ENCODE measurements around the gene DELE1. TPM values are rescaled to one million over a fixed set of nuclear protein-coding genes. Genes with fewer than 3 reads are reported as not detected.

Gene DELE1
- total and polyA plus RNA-seq, 4 donors = 46.3 to 141 (median 69.2) TPM

- H3K4me3 ChIP-seq = no peak overlapping the region
- ATAC-seq (ENCODE audit: insufficient read depth, low FRiP score) = no peak
- no peaks in the 10 kb centered on the region for H3K4me1 ChIP-seq (ENCODE audit: control insufficient read depth in 5 of 5, insufficient read depth in 5 of 5, low read length in 5 of 5)
- TF ChIP-seq CTCF (IDR thresholded peaks at IDR 0.05; ENCODE audit: control extremely low read depth, extremely low read depth) = no peak
- no peaks in the 10 kb centered on the region for H3K36me3 ChIP-seq (ENCODE audit: control insufficient read depth in 4 of 4, insufficient read depth in 4 of 4, low read length in 4 of 4)
- WGBS, 2 donors = 86 to 94% methylated on average over 5 of the region's 5 CpGs
- no peak overlapping the region for H3K27ac ChIP-seq (ENCODE audit: low read depth in 1 of 2, low read length in 1 of 2)
- H3K27me3 ChIP-seq (ENCODE audit: control insufficient read depth in 3 of 3, insufficient read depth in 3 of 3, low read length in 2 of 3) = peaks cover 0 to 3% (median 2%) of the 10 kb centered on the region in 3 donors
- H3K9ac ChIP-seq (ENCODE audit: insufficient read depth in 1 of 2, low read length in 2 of 2) = no peak overlapping the region
- H3K9me3 ChIP-seq (ENCODE audit: control insufficient read depth in 4 of 4, insufficient read depth in 3 of 4, low read length in 3 of 4) = no peaks in the 10 kb centered on the region
- no peak for DNase-seq
Measured at GRCh38 chr5:141904551-141904950, 19.1 kb upstream of the DELE1 start.

GRCh38 chr5:141906517-141906916 lies 17.2 kb upstream of the DELE1 start:
- TF ChIP-seq CTCF (IDR thresholded peaks at IDR 0.05; ENCODE audit: control extremely low read depth, extremely low read depth) = no peak
- no peak overlapping the region for H3K9ac ChIP-seq (ENCODE audit: insufficient read depth in 1 of 2, low read length in 2 of 2)
- DNase-seq (no peak), ATAC-seq (ENCODE audit: insufficient read depth, low FRiP score) (no peak)
- H3K4me3 ChIP-seq = no peak overlapping the region
- H3K9me3 ChIP-seq (ENCODE audit: control insufficient read depth in 4 of 4, insufficient read depth in 3 of 4, low read length in 3 of 4) = no peaks in the 10 kb centered on the region
- H3K27me3 ChIP-seq (ENCODE audit: control insufficient read depth in 3 of 3, insufficient read depth in 3 of 3, low read length in 2 of 3) = peaks cover 0 to 6% (median 2%) of the 10 kb centered on the region in 3 donors
- H3K27ac ChIP-seq (ENCODE audit: low read depth in 1 of 2, low read length in 1 of 2) = no peak overlapping the region
- H3K4me1 ChIP-seq (ENCODE audit: control insufficient read depth in 5 of 5, insufficient read depth in 5 of 5, low read length in 5 of 5) = no peaks in the 10 kb centered on the region
- WGBS, 2 donors = 13 to 71% methylated on average over 1 of the region's 1 CpG
- H3K36me3 ChIP-seq (ENCODE audit: control insufficient read depth in 4 of 4, insufficient read depth in 4 of 4, low read length in 4 of 4) = no peaks in the 10 kb centered on the region

DNA sequence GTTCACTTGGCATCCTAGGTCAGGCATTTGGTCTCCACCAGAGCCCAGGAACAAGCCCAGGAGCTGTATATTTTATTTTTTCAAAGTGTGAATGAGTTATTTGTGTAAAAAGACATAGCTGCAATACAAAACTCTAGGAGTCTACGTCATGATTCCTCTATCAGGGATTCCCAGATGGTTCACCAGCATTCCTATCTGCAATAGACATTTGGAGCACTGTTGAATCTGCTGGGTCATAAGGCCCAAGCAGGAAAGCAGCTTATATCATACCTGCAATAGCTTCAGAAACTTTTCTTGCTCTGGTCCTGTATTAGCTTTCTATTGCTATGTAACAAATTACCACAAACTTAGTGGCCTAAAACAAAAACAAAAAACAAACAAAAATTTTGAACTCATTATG lies 16.7 kb upstream of the DELE1 start:
- Histone ChIP-seq H3K27me3 (ENCODE audit: control insufficient read depth in 3 of 3, insufficient read depth in 3 of 3, low read length in 2 of 3) (peaks cover 0 to 6% (median 2%) of the 10 kb centered on the region in 3 donors), H3K4me1 (ENCODE audit: control insufficient read depth in 5 of 5, insufficient read depth in 5 of 5, low read length in 5 of 5) (no peaks in the 10 kb centered on the region), H3K4me3 (no peak overlapping the region), H3K9me3 (ENCODE audit: control insufficient read depth in 4 of 4, insufficient read depth in 3 of 4, low read length in 3 of 4) (no peaks in the 10 kb centered on the region), H3K27ac (ENCODE audit: low read depth in 1 of 2, low read length in 1 of 2) (no peak overlapping the region), H3K36me3 (ENCODE audit: control insufficient read depth in 4 of 4, insufficient read depth in 4 of 4, low read length in 4 of 4) (no peaks in the 10 kb centered on the region), H3K9ac (ENCODE audit: insufficient read depth in 1 of 2, low read length in 2 of 2) (no peak overlapping the region)
- DNase-seq (no peak), ATAC-seq (ENCODE audit: insufficient read depth, low FRiP score) (no peak)
- 0% methylated on average over 1 of the region's 1 CpG for WGBS, 2 donors
- no peak for TF ChIP-seq CTCF (IDR thresholded peaks at IDR 0.05; ENCODE audit: control extremely low read depth, extremely low read depth)

DNA sequence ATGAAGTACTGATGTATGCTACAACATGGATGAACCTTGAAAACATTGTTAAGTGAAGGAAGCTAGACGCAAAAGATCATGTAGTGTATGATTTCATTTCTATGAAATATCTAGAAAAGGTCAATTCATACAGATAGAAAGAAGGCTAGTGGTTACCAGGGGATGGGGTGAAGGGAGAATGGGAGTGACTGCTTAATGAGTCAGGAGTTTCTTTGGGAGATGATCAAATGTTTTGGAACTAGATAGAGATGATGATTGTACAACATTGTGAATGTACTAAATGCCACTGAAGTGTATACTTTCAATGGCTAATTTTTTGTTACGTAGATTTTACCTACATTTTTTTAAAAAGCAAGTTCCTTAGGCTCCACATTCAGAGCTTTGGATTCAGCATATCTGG lies 14.9 kb upstream of the DELE1 start:
- H3K27me3 ChIP-seq (ENCODE audit: control insufficient read depth in 3 of 3, insufficient read depth in 3 of 3, low read length in 2 of 3) = peaks cover 0 to 12% (median 8%) of the 10 kb centered on the region in 3 donors
- 94 to 95% methylated on average over 2 of the region's 2 CpGs for WGBS, 2 donors
- ATAC-seq (ENCODE audit: insufficient read depth, low FRiP score) (no peak), DNase-seq (no peak)
- H3K9me3 ChIP-seq (ENCODE audit: control insufficient read depth in 4 of 4, insufficient read depth in 3 of 4, low read length in 3 of 4) = no peaks in the 10 kb centered on the region
- H3K4me1 ChIP-seq (ENCODE audit: control insufficient read depth in 5 of 5, insufficient read depth in 5 of 5, low read length in 5 of 5) = peaks cover 0 to 6% (median 0%) of the 10 kb centered on the region in 5 donors
- no peak overlapping the region for H3K27ac ChIP-seq (ENCODE audit: low read depth in 1 of 2, low read length in 1 of 2)
- no peak overlapping the region for H3K9ac ChIP-seq (ENCODE audit: insufficient read depth in 1 of 2, low read length in 2 of 2)
- no peak overlapping the region for H3K4me3 ChIP-seq
- no peak for TF ChIP-seq CTCF (IDR thresholded peaks at IDR 0.05; ENCODE audit: control extremely low read depth, extremely low read depth)
- H3K36me3 ChIP-seq (ENCODE audit: control insufficient read depth in 4 of 4, insufficient read depth in 4 of 4, low read length in 4 of 4) = no peaks in the 10 kb centered on the region
